Sigmoid colon (tissue), 7 donors: Measurements from ENCODE around the gene MECP2. TPM values are rescaled to one million over a fixed set of nuclear protein-coding genes. Genes with fewer than 3 reads are reported as not detected.

ENCODE experiments used
- DNase-seq: peaks from one replicate; pipeline ENCODE4 v3.0.0-alpha.2; 2019
- H3K27ac ChIP-seq, 4 donors: fragments of 200-600 bp; sonication (generic); one replicate each; pipeline ENCODE4 v1.5.1; 2016 to 2019; ENCODE audit warnings: mild to moderate bottlenecking in 1 of 4
- H3K27me3 ChIP-seq, 3 donors: fragments of 200-600 bp; sonication (generic); one replicate each; pipeline ENCODE4 v1.5.1; 2019; ENCODE audit warnings: mild to moderate bottlenecking in 1 of 3
- H3K36me3 ChIP-seq, 4 donors: fragments of 200-600 bp; sonication (generic); one replicate each; pipeline ENCODE4 v1.5.1; 2016 to 2019
- H3K4me1 ChIP-seq, 4 donors: fragments of 200-600 bp; sonication (generic); one replicate each; pipeline ENCODE4 v1.5.1; 2017 to 2019
- H3K4me3 ChIP-seq, 4 donors: fragments of 200-600 bp; sonication (generic); one replicate each; pipeline ENCODE4 v1.5.1; 2017 to 2019; ENCODE audit warnings: mild to moderate bottlenecking in 2 of 4, moderate library complexity in 1 of 4
- H3K9me3 ChIP-seq, 4 donors: fragments of 200-600 bp in 3 of 4; sonication (generic) in 3 of 4; one replicate each; pipeline versions ENCODE4 v1.5.1 to v1.6.1; 2013 to 2019
- CTCF ChIP-seq, 4 experiments: fragments of 450-650 bp in 3 of 4; fragments of 200-600 bp in 1 of 4; IDR thresholded peaks; one replicate each; pipeline ENCODE4 v1.5.1; 2016 to 2019; ENCODE audit warnings: antibody characterized with exemption in 4 of 4, mild to moderate bottlenecking in 3 of 4, moderate library complexity in 2 of 4
- EP300 ChIP-seq, 4 donors: sonication (generic); formaldehyde crosslinking; IDR thresholded peaks; one replicate each; pipeline ENCODE4 v1.6.1; 2017; ENCODE audit warnings: antibody characterized with exemption in 4 of 4
- POLR2A ChIP-seq, 2 donors: fragments of 450-650 bp; IDR thresholded peaks; one replicate each; pipeline ENCODE4 v1.6.1; 2016; ENCODE audit warnings: antibody characterized with exemption in 2 of 2, mild to moderate bottlenecking in 2 of 2, moderate library complexity in 2 of 2
- POLR2AphosphoS5 ChIP-seq, 4 donors: sonication (generic); formaldehyde crosslinking; IDR thresholded peaks; one replicate each; pipeline ENCODE4 v1.6.1; 2017; ENCODE audit warnings: antibody characterized with exemption in 4 of 4
- WGBS, 2 donors: extraction: QIAGEN DNeasy Blood & Tissue Kit; methylation state at CpG; one replicate each; pipeline ENCODE4 v1.1.7; 2013; 5-methylcytosine and 5-hydroxymethylcytosine counted together
- intact Hi-C: fragments of 100-400 bp; cut with DNase I; formaldehyde crosslinking; loops from one replicate; pipeline ENCODE4 v1.15.1; 2023
- polyA plus RNA-seq, 3 donors: library from polyadenylated mRNA; stranded (reverse); fragments of 200-250 nt; gene quantifications; one replicate each; pipeline ENCODE4 v1.2.3, GENCODE V29; 2013
- total RNA-seq, 4 donors: library from RNA; depleted of rRNA; stranded (reverse); fragments of >200 nt; gene quantifications; one replicate each; pipeline ENCODE4 v1.1.0, GENCODE V29; 2016
- donor health status: healthy with polysubstance abuse.
- donor health status: Bipolar disorder and iron deficiency.
- donor health status: healthy.

MECP2 gene
- total and polyA plus RNA-seq, 7 donors = 14.4 to 57.9 (median 43.9) TPM

DNA sequence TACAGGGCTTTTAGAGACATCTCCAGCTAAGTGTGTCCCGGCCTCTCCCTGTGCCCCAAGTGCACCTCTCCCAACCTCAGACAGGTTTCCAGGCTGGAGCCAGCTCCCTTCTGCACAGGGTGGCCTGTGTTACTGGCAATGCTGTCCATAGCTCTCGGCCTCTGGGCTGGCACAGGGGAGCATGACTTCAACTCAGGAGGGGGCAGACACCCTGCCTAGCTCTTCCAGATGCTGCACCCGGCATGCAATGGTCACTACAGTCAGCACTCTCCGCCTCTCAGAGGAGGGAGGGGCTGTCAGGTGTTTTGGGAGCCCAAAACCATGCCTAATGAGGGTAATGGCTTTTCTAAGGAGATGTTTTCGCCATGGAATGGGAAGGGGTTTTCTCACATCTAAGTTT, 75.4 kb downstream of the MECP2 start:
- Histone ChIP-seq H3K27me3 (no peaks in the 10 kb centered on the region), H3K4me1 (peaks cover 0 to 25% (median 16%) of the 10 kb centered on the region in 4 donors), H3K9me3 (no peaks in the 10 kb centered on the region), H3K4me3 (no peak overlapping the region), H3K27ac (peak overlapping the region in 1 of 4 donors; percentile 28), H3K36me3 (no peaks in the 10 kb centered on the region)
- intact Hi-C loops = no loop called here
- 91 to 94% methylated on average over 5 of the region's 5 CpGs for WGBS, 2 donors
- no peak for DNase-seq
- TF ChIP-seq CTCF (IDR thresholded peaks at IDR 0.05) (no peak), POLR2A (IDR thresholded peaks at IDR 0.05) (no peak), POLR2AphosphoS5 (IDR thresholded peaks at IDR 0.05) (no peak), EP300 (IDR thresholded peaks at IDR 0.05) (no peak)

GRCh38 chrX:154021131-154021611, 76.3 kb downstream of the MECP2 start:
- Histone ChIP-seq H3K4me3 (no peak overlapping the region), H3K27ac (peak overlapping the region; percentile 82 to 91 (median 88)), H3K9me3 (no peaks in the 10 kb centered on the region), H3K4me1 (peaks cover 0 to 25% (median 16%) of the 10 kb centered on the region in 4 donors), H3K36me3 (peaks cover 0 to 7% (median 0%) of the 10 kb centered on the region in 4 donors), H3K27me3 (no peaks in the 10 kb centered on the region)
- 70 to 87% methylated on average over 11 of the region's 11 CpGs for WGBS, 2 donors
- no peak for DNase-seq
- TF ChIP-seq POLR2AphosphoS5 (IDR thresholded peaks at IDR 0.05) (peak in 1 of 4 donors; percentile 9), CTCF (IDR thresholded peaks at IDR 0.05) (no peak), POLR2A (IDR thresholded peaks at IDR 0.05) (no peak), EP300 (IDR thresholded peaks at IDR 0.05) (no peak)
- intact Hi-C loops = no loop called here

DNA sequence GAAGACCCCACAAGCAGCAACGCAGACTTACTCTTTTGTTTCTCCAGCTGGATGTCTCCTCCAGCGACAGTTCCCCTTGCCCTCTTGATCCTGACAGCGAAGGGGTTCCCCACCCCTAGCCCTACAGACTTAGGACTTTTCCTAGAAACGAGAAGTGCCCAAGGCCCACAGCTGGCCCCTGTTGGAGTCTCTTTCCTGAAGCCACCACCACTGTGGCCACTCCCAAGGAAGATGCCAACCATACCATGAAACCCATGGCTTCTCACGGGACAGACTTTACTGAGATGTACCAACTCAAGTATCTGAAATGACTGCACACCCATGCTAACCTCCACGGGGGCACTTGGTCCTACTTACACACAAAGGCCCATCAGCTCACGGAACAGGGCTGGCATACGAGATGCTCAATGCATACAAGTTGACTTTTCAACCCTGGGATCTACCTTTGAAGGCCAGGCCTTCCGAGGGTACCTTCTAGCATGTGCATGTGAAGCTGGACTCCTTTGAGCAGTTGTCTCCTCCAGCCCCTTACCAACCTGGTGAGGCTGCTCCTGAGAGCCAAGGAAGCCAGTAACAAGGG, 76.9 kb downstream of the MECP2 start:
- DNase-seq = no peak
- H3K4me3 ChIP-seq = peak overlapping the region; percentile 38 to 65 (median 56)
- intact Hi-C loops = no loop called here
- 46 to 53% methylated on average over 9 of the region's 9 CpGs for WGBS, 2 donors
- H3K27ac ChIP-seq = peak overlapping the region; percentile 82 to 91 (median 88)
- TF ChIP-seq EP300 (IDR thresholded peaks at IDR 0.05) (no peak), POLR2AphosphoS5 (IDR thresholded peaks at IDR 0.05) (peak in 1 of 4 donors; percentile 4), POLR2A (IDR thresholded peaks at IDR 0.05) (no peak), CTCF (IDR thresholded peaks at IDR 0.05) (no peak)
- no peaks in the 10 kb centered on the region for H3K27me3 ChIP-seq
- H3K4me1 ChIP-seq = peaks cover 0 to 25% (median 16%) of the 10 kb centered on the region in 4 donors
- H3K9me3 ChIP-seq = no peaks in the 10 kb centered on the region
- H3K36me3 ChIP-seq = peaks cover 0 to 12% (median 0%) of the 10 kb centered on the region in 4 donors

GRCh38 chrX:154019633-154020528, 77.6 kb downstream of the MECP2 start, which contains the start of gene IRAK1:
TSS of gene IRAK1 (minus strand) at chrX:154019902. CDS start at chrX:154019812, 90 bp downstream.
- no peak for DNase-seq
- no peaks in the 10 kb centered on the region for H3K9me3 ChIP-seq
- peaks cover 0 to 16% (median 0%) of the 10 kb centered on the region in 4 donors for H3K36me3 ChIP-seq
- WGBS, 2 donors = 1% methylated on average over 99 of the region's 99 CpGs
- TF ChIP-seq EP300 (IDR thresholded peaks at IDR 0.05) (no peak), POLR2A (IDR thresholded peaks at IDR 0.05) (no peak), POLR2AphosphoS5 (IDR thresholded peaks at IDR 0.05) (peak in 1 of 4 donors; percentile 5), CTCF (IDR thresholded peaks at IDR 0.05) (no peak)
- H3K27me3 ChIP-seq = no peaks in the 10 kb centered on the region
- peak within 1 kb of the TSS; percentile 82 to 91 (median 88) for H3K27ac ChIP-seq
- H3K4me1 ChIP-seq = peaks cover 0 to 25% (median 16%) of the 10 kb centered on the region in 4 donors
- intact Hi-C loops = no loop called here
- peak within 1 kb of the TSS; percentile 38 to 65 (median 60) for H3K4me3 ChIP-seq
